H1 (cell line): ENCODE results near the gene SLU7. TPM values are rescaled to one million over a fixed set of nuclear protein-coding genes. Genes with fewer than 3 reads are reported as not detected.

Experiments used
- CTCF ChIA-PET: fragments of 300-600 bp; sonication (Branson Sonifier 250); formaldehyde crosslinking; loops from one replicate; lab custom pipeline; 2021; ENCODE audit not compliant: partially characterized antibody; lab: Charles Lee
- POLR2A ChIA-PET: fragments of 300-600 bp; sonication (Branson Sonifier 250); formaldehyde crosslinking; loops from one replicate; lab custom pipeline; 2021; ENCODE audit warnings: inconsistent platforms; ENCODE audit not compliant: partially characterized antibody; lab: Charles Lee
- DNase-seq, 2 experiments: peaks; one replicate each; pipeline versions ENCODE4 v3.0.0 to v3.0.0-alpha.2; 2010 to 2022; ENCODE audit warnings: low spot score in 2 of 2, low read depth in 1 of 2, mixed read lengths in 1 of 2
- FAIRE-seq: peaks from 2 replicates; lab custom pipeline; 2011; peaks lifted over from hg19 to GRCh38; lab: Jason Lieb, UNC
- H2AFZ ChIP-seq: 2 replicates; pipeline ENCODE4 v1.8.1; 2012; ENCODE audit warnings: low read length, inconsistent platforms
- H2AK5ac ChIP-seq: 2 replicates; pipeline ENCODE4 v1.6.1; 2013; ENCODE audit warnings: low read depth, low read length
- H2BK120ac ChIP-seq: replicated peaks from 2 replicates; pipeline ENCODE3; 2013; ENCODE audit warnings: low read depth, low read length, inconsistent platforms
- H2BK12ac ChIP-seq: 2 replicates; pipeline ENCODE4 v1.6.1; 2013; ENCODE audit warnings: low read depth, low read length
- H2BK15ac ChIP-seq: 2 replicates; pipeline ENCODE4 v1.6.1; 2013; ENCODE audit warnings: low read length
- H2BK20ac ChIP-seq: 2 replicates; pipeline ENCODE4 v1.6.1; 2013; ENCODE audit warnings: low read length
- H2BK5ac ChIP-seq: 2 replicates; pipeline ENCODE4 v1.6.1; 2013; ENCODE audit warnings: low read depth, low read length
- H3K14ac ChIP-seq: 2 replicates; pipeline ENCODE4 v1.6.1; 2013; ENCODE audit warnings: inconsistent platforms; ENCODE audit not compliant: insufficient read length
- H3K18ac ChIP-seq: 2 replicates; pipeline ENCODE4 v1.6.1; 2013; ENCODE audit warnings: low read length; ENCODE audit errors: extremely low read depth
- H3K23ac ChIP-seq: 2 replicates; pipeline ENCODE4 v1.6.1; 2013; ENCODE audit warnings: inconsistent platforms; ENCODE audit not compliant: insufficient read length
- H3K23me2 ChIP-seq: 2 replicates; pipeline ENCODE4 v1.6.1; 2013; ENCODE audit warnings: low read depth, low read length
- H3K27ac ChIP-seq: 2 replicates; pipeline ENCODE4 v1.6.1; 2011; ENCODE audit warnings: low read depth, low read length, inconsistent platforms
- H3K27me3 ChIP-seq, 4 experiments: replicated peaks in 1 of 4; 1 replicate in 1 of 4; 2 replicates in 3 of 4; pipeline versions ENCODE4 v1.6.1 to v1.8.1; 2011 to 2013; ENCODE audit warnings: low read length in 3 of 4, mild to moderate bottlenecking in 3 of 4, inconsistent platforms in 2 of 4, mixed read lengths in 2 of 4, moderate library complexity in 1 of 4; ENCODE audit not compliant: control insufficient read depth in 3 of 4, insufficient read depth in 3 of 4; ENCODE audit errors: extremely low read depth in 1 of 4
- H3K36me3 ChIP-seq, 4 experiments: 2 replicates each; pipeline versions ENCODE4 v1.6.1 to v1.8.1; 2011 to 2013; ENCODE audit warnings: mild to moderate bottlenecking in 4 of 4, low read length in 3 of 4, moderate library complexity in 2 of 4, control low read depth in 1 of 4, inconsistent platforms in 1 of 4; ENCODE audit not compliant: insufficient read depth in 4 of 4, control insufficient read depth in 2 of 4
- H3K4ac ChIP-seq: replicated peaks from 2 replicates; pipeline ENCODE3; 2013; ENCODE audit warnings: low read length, low read depth, mixed read lengths, inconsistent platforms; ENCODE audit not compliant: insufficient read length
- H3K4me1 ChIP-seq, 4 experiments: replicated peaks in 1 of 4; 1 replicate in 1 of 4; 2 replicates in 3 of 4; pipeline versions ENCODE4 v1.6.1 to v1.8.1; 2011 to 2013; ENCODE audit warnings: low read length in 3 of 4, inconsistent platforms in 2 of 4, mixed read lengths in 1 of 4; ENCODE audit not compliant: insufficient read depth in 4 of 4, control insufficient read depth in 3 of 4
- H3K4me2 ChIP-seq, 2 experiments: 2 replicates each; pipeline versions ENCODE4 v1.6.1 to v1.8.1; 2011 to 2013; ENCODE audit warnings: low read depth in 2 of 2, low read length in 2 of 2, control low read depth in 1 of 2, inconsistent platforms in 1 of 2, mild to moderate bottlenecking in 1 of 2; ENCODE audit not compliant: insufficient read depth in 1 of 2
- H3K4me3 ChIP-seq, 4 experiments: fragments of 200-600, 300-600 bp in 1 of 4; sonication (generic), shearing (Covaris generic), sonication (Bioruptor Twin) in 1 of 4; 2 replicates each; pipeline versions ENCODE4 v1.5.1 to v1.8.1; 2011 to 2016; ENCODE audit warnings: low read length in 4 of 4, low read depth in 3 of 4, control low read depth in 2 of 4, inconsistent platforms in 2 of 4, mild to moderate bottlenecking in 2 of 4, mixed read lengths in 1 of 4, moderate library complexity in 1 of 4; ENCODE audit not compliant: insufficient read depth in 2 of 4; ENCODE audit errors: extremely low read depth in 1 of 4
- H3K56ac ChIP-seq: replicated peaks from 2 replicates; pipeline ENCODE3; 2013; ENCODE audit warnings: low read depth, mild to moderate bottlenecking, mixed read lengths, low read length, inconsistent platforms; ENCODE audit not compliant: insufficient read length
- H3K79me1 ChIP-seq: 2 replicates; pipeline ENCODE4 v1.6.1; 2013; ENCODE audit warnings: low read depth, low read length, control low read depth
- H3K79me2 ChIP-seq, 2 experiments: 2 replicates each; pipeline versions ENCODE4 v1.6.1 to v1.8.1; 2012 to 2013; ENCODE audit warnings: low read length in 2 of 2, mild to moderate bottlenecking in 2 of 2, inconsistent platforms in 1 of 2; ENCODE audit not compliant: insufficient read depth in 2 of 2, control insufficient read depth in 1 of 2
- H3K9ac ChIP-seq, 4 experiments: replicated peaks in 1 of 4; 1 replicate in 1 of 4; 2 replicates in 3 of 4; pipeline versions ENCODE4 v1.6.1 to v1.8.1; 2011 to 2013; ENCODE audit warnings: low read depth in 3 of 4, low read length in 3 of 4, control low read depth in 2 of 4, mild to moderate bottlenecking in 2 of 4, moderate library complexity in 2 of 4, inconsistent platforms in 1 of 4; ENCODE audit errors: extremely low read depth in 1 of 4
- H3K9me3 ChIP-seq, 2 experiments: 2 replicates each; pipeline versions ENCODE4 v1.6.1 to v1.8.1; 2012 to 2013; ENCODE audit warnings: mild to moderate bottlenecking in 2 of 2, moderate library complexity in 2 of 2, control low read depth in 1 of 2, inconsistent platforms in 1 of 2, low read depth in 1 of 2, low read length in 1 of 2, mixed read lengths in 1 of 2; ENCODE audit not compliant: insufficient read depth in 2 of 2
- H4K20me1 ChIP-seq, 2 experiments: replicated peaks in 1 of 2; 2 replicates each; pipeline versions ENCODE3 to v1.8.1; 2011 to 2013; ENCODE audit warnings: inconsistent platforms in 2 of 2, low read length in 2 of 2, mild to moderate bottlenecking in 1 of 2; ENCODE audit not compliant: insufficient read depth in 2 of 2, control insufficient read depth in 1 of 2
- H4K5ac ChIP-seq: 2 replicates; pipeline ENCODE4 v1.6.1; 2013; ENCODE audit warnings: low read length, low read depth, mixed read lengths, inconsistent platforms; ENCODE audit not compliant: insufficient read length
- H4K8ac ChIP-seq: 2 replicates; pipeline ENCODE4 v1.8.0; 2013; ENCODE audit warnings: mild to moderate bottlenecking, moderate library complexity, low read length, inconsistent platforms; ENCODE audit not compliant: insufficient read depth; ENCODE audit errors: extremely low read depth
- H4K91ac ChIP-seq: replicated peaks from 2 replicates; pipeline ENCODE3; 2013; ENCODE audit warnings: low read length, mixed read lengths, inconsistent platforms; ENCODE audit not compliant: insufficient read length
- CTBP2 ChIP-seq: IDR thresholded peaks from 2 replicates; pipeline ENCODE4 v1.7.0; 2011; ENCODE audit warnings: borderline replicate concordance, mild to moderate bottlenecking, moderate library complexity, mixed read lengths, low read length; ENCODE audit not compliant: insufficient read depth, insufficient read length
- HDAC2 ChIP-seq, 2 experiments: fragments of 300-600 bp in 1 of 2; sonication (generic) in 1 of 2; IDR thresholded peaks; 2 replicates each; pipeline ENCODE4 v1.6.1; 2011 to 2012; ENCODE audit warnings: low read depth in 2 of 2, low read length in 2 of 2, mild to moderate bottlenecking in 2 of 2, moderate library complexity in 2 of 2, borderline replicate concordance in 1 of 2, inconsistent platforms in 1 of 2
- KDM1A ChIP-seq: fragments of 200-600, 300-600 bp; sonication (generic); IDR thresholded peaks from 2 replicates; pipeline ENCODE4 v1.7.1; 2016; ENCODE audit warnings: mild to moderate bottlenecking, low read length, borderline replicate concordance
- RAD21 ChIP-seq, 2 experiments: IDR thresholded peaks in 1 of 2; conservative IDR thresholded peaks in 1 of 2; 2 replicates each; pipeline ENCODE4 v1.6.1; 2011; ENCODE audit warnings: low read depth in 2 of 2, low read length in 2 of 2, improper control_type of control experiment in 1 of 2, inconsistent platforms in 1 of 2, mild to moderate bottlenecking in 1 of 2, moderate library complexity in 1 of 2
- WGBS, 2 experiments: shearing (Covaris generic) in 1 of 2; methylation state at CpG; one replicate each; pipeline versions ENCODE4 v1.1.6 to v1.1.7; 2013 to 2015; ENCODE audit warnings: low lambda C conversion rate in 2 of 2, mixed read lengths in 2 of 2, inconsistent platforms in 1 of 2, low coverage in 1 of 2, missing lambda C conversion rate in 1 of 2; ENCODE audit not compliant: insufficient replicate concordance in 2 of 2, insufficient coverage in 1 of 2, insufficient read length in 1 of 2; ENCODE audit errors: extremely low coverage in 1 of 2, missing lambda C conversion rate in 1 of 2; 5-methylcytosine and 5-hydroxymethylcytosine counted together
- polyA plus RNA-seq, 7 experiments: library from polyadenylated mRNA; depleted of rRNA in 3 of 7; stranded (reverse) in 5 of 7; unstranded in 2 of 7; fragments of >200 nt in 5 of 7; fragments of 200-250 nt in 2 of 7; gene quantifications; 1 replicate in 5 of 7; 2 replicates in 1 of 7; 4 replicates in 1 of 7; pipeline versions ENCODE4 v1.2.1 to v1.2.3, GENCODE V29; 2011 to 2013; ENCODE audit warnings: missing spikeins in 2 of 7, mixed read lengths in 2 of 7
- total RNA-seq: library from RNA; stranded (reverse); fragmentation: NEBNext Ultra II Directional; extraction: Animal tissue kit (Norgen Biotek cat#: 25700); gene quantifications from 2 replicates; pipeline ENCODE4 v1.2.1, GENCODE V29; 2021
- TF ChIP-seq, protein P1 (sequence below), 3 experiments: IDR thresholded peaks; 1 replicate in 2 of 3; 2 replicates in 1 of 3; pipeline versions ENCODE4 v1.5.1 to v1.6.1; 2011; ENCODE audit warnings: low read length in 3 of 3, mild to moderate bottlenecking in 3 of 3, inconsistent platforms in 2 of 3, low read depth in 1 of 3, moderate library complexity in 1 of 3; ENCODE audit not compliant: insufficient read depth in 1 of 3; ENCODE audit errors: control extremely low read depth in 1 of 3

The SLU7 gene
- total and polyA plus RNA-seq, 2 of the 8 experiments (the other 6 are each of a cell fraction or from before 2014, with no cell fraction given) = 6.0 to 34.1 TPM

DNA sequence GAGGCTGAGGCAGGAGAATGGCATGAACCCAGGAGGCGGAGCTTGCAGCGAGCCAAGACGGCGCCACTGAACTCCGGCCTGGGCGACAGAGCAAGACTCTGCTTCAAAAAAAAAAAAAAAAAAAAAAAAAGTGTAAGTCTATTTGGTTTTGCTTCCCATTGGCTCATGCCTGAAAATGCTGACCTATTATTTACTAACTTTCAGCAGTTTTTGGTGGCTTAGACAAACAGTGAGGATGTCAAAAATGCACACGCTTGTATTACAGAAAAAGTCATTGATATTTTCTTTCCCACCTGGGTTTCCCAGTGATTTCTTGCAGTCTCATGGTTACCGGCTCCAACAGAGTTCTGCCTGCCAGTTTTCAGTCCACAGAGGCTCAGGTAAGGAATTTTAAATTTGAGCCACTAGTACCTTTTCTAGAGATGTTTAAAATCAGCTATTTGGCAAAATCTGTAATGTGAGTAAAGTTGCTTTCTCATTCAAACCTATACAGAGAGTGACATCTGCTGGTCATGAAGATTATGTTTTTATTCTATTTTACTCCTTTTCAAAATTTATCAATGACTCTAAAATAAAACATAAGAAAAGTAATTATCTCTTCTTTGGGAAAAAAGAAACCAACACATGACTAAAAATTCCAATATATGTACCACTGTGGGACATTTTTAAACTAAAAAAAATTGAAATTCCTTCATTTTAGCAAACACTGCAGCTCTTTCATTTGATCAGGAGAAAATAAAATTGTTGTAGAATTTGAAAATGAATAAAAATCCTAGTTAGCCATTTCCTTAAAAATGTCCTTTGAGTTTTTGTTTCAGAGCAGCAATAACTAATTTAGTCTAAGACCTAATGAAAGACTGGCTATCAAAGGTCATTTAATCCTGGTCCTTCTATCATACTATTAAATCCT, 27.8 kb downstream of the SLU7 start:
- Histone ChIP-seq H4K20me1 (peaks cover 0 to 2% of the 10 kb centered on the region in 2 experiments), H3K23me2 (no peaks in the 10 kb centered on the region), H3K79me2 (no peaks in the 10 kb centered on the region), H3K4me3 (no peak overlapping the region), H3K4me2 (no peak overlapping the region), H3K56ac (no peak overlapping the region), H2BK12ac (no peak overlapping the region), H4K5ac (no peak overlapping the region), H3K27ac (no peak overlapping the region), H3K9ac (no peak overlapping the region), H3K9me3 (no peaks in the 10 kb centered on the region), H4K91ac (no peak overlapping the region), H3K27me3 (peaks cover 0 to 1% (median 0%) of the 10 kb centered on the region in 4 experiments; a peak in 1 of 7 replicates), H2BK120ac (no peak overlapping the region), H3K79me1 (no peaks in the 10 kb centered on the region), H3K4ac (no peak overlapping the region), H2BK5ac (no peak overlapping the region), H3K18ac (no peak overlapping the region), H2BK15ac (no peak overlapping the region), H2AK5ac (no peak overlapping the region), H3K23ac (no peak overlapping the region), H4K8ac (no peak overlapping the region), H3K4me1 (no peaks in the 10 kb centered on the region), H2BK20ac (no peak overlapping the region), H3K36me3 (peaks cover 0 to 2% (median 0%) of the 10 kb centered on the region in 4 experiments; a peak in 1 of 8 replicates), H3K14ac (no peak overlapping the region), H2AFZ (no peak overlapping the region)
- WGBS, 2 experiments = 84% methylated on average over 6 of the region's 8 CpGs; no CpG with 5 or more reads in 1 of the 2 experiments
- POLR2A ChIA-PET = interaction anchor here (0.8 to 1.1 kb wide), 4 partner anchors 9 to 32 kb away, joined by 3 to 4 read pairs (median 4); partner anchors contain the start of gene C1QTNF2
- CTCF ChIA-PET = interaction anchor here (0.6 to 3.3 kb wide), 38 partner anchors 10 to 370 kb away, joined by 3 to 38 read pairs (median 5); partner anchors contain the start of genes C1QTNF2 and FABP6
- TF ChIP-seq RAD21 (IDR thresholded peaks at IDR 0.05 in 1 of 2, conservative IDR thresholded peaks at IDR 0.05 in 1 of 2; ENCODE audit: low read depth in 2 of 2, low read length in 2 of 2) = peak; percentile 53 to 68
- TF ChIP-seq KDM1A = no peak
- no peak for TF ChIP-seq CTBP2
- no peak for TF ChIP-seq HDAC2 (IDR thresholded peaks at IDR 0.05; ENCODE audit: borderline replicate concordance in 1 of 2, low read depth in 2 of 2, low read length in 2 of 2)
- TF ChIP-seq, protein P1, sequence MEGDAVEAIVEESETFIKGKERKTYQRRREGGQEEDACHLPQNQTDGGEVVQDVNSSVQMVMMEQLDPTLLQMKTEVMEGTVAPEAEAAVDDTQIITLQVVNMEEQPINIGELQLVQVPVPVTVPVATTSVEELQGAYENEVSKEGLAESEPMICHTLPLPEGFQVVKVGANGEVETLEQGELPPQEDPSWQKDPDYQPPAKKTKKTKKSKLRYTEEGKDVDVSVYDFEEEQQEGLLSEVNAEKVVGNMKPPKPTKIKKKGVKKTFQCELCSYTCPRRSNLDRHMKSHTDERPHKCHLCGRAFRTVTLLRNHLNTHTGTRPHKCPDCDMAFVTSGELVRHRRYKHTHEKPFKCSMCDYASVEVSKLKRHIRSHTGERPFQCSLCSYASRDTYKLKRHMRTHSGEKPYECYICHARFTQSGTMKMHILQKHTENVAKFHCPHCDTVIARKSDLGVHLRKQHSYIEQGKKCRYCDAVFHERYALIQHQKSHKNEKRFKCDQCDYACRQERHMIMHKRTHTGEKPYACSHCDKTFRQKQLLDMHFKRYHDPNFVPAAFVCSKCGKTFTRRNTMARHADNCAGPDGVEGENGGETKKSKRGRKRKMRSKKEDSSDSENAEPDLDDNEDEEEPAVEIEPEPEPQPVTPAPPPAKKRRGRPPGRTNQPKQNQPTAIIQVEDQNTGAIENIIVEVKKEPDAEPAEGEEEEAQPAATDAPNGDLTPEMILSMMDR (IDR thresholded peaks at IDR 0.05; ENCODE audit: control extremely low read depth in 1 of 3, insufficient read depth in 1 of 3, low read depth in 1 of 3, low read length in 3 of 3) = peak in 2 of 3 experiments; percentile 13 to 29; a peak in 2 of 4 replicates
- DNase-seq (no peak), FAIRE-seq (no peak)
